HCT116 (cell line): ENCODE data around the gene SORCS2. TPM values are rescaled to one million over a fixed set of nuclear protein-coding genes. Genes with fewer than 3 reads are reported as not detected.

Source experiments
- ATAC-seq: fragments of 200-7000 bp; cut with Tn5 transposase; 2 replicates; pipeline ENCODE4 v1.9.1; 2020; ENCODE audit warnings: mild to moderate bottlenecking, moderate library complexity
- BruUV-seq: library from RNA; stranded (reverse); fragments of 400-500 nt; replicated peaks from 2 replicates; lab custom pipeline; 2021; lab: Mats Ljungman, UMichigan
- CTCF ChIA-PET: fragments of 300-600 bp; sonication (Branson Sonifier 250); formaldehyde crosslinking; loops from one replicate; lab custom pipeline; 2021; ENCODE audit warnings: antibody characterized with exemption; lab: Charles Lee
- POLR2A ChIA-PET: fragments of 300-600, 350-600 bp; sonication (Branson Sonifier 250); formaldehyde crosslinking; loops from one replicate; lab custom pipeline; 2021; ENCODE audit warnings: antibody characterized with exemption; lab: Charles Lee
- RAD21 ChIA-PET, 2 experiments: fragments of 300-600 bp; sonication (Branson Sonifier 250); formaldehyde crosslinking; loops; one replicate each; lab custom pipeline; 2023; ENCODE audit warnings: low total read pairs in 2 of 2; ENCODE audit not compliant: uncharacterized antibody in 2 of 2, unreplicated experiment in 2 of 2, low non-redundant PET in 1 of 2; lab: Charles Lee
- DNase-seq: peaks from one replicate; pipeline ENCODE4 v3.0.0-alpha.2; 2010; ENCODE audit warnings: low read depth, low spot score
- H2AFZ ChIP-seq: fragments of 200-600 bp; shearing (Covaris generic), sonication (generic); 2 replicates; pipeline ENCODE4 v1.6.1; 2017; ENCODE audit warnings: low read depth, mixed run types, mixed read lengths, antibody characterized with exemption, low read length; ENCODE audit not compliant: poor library complexity, severe bottlenecking
- H3K27ac ChIP-seq: 2 replicates; pipeline ENCODE4 v1.5.1; 2012; ENCODE audit warnings: low read depth, low read length
- H3K27me3 ChIP-seq: fragments of 200-600 bp; sonication (generic); 2 replicates; pipeline ENCODE4 v1.6.1; 2016; ENCODE audit warnings: mixed run types, low read length, mixed read lengths; ENCODE audit not compliant: insufficient read depth
- H3K36me3 ChIP-seq, 2 experiments: fragments of 200-500 bp in 1 of 2; fragments of 200-600 bp in 1 of 2; sonication (Bioruptor generic) in 1 of 2; sonication (generic) in 1 of 2; 2 replicates each; pipeline versions ENCODE4 v1.5.1 to v1.6.1; 2014 to 2016; ENCODE audit warnings: low read length in 2 of 2, inconsistent platforms in 1 of 2, mixed read lengths in 1 of 2, mixed run types in 1 of 2; ENCODE audit not compliant: insufficient read depth in 2 of 2, control insufficient read depth in 1 of 2
- H3K4me1 ChIP-seq, 2 experiments: fragments of 200-600 bp in 1 of 2; sonication (generic) in 1 of 2; 2 replicates each; pipeline versions ENCODE4 v1.5.1 to v1.6.1; 2012 to 2017; ENCODE audit warnings: low read length in 2 of 2, inconsistent platforms in 1 of 2, mild to moderate bottlenecking in 1 of 2, mixed read lengths in 1 of 2, mixed run types in 1 of 2, moderate library complexity in 1 of 2; ENCODE audit not compliant: insufficient read depth in 2 of 2, control insufficient read depth in 1 of 2
- H3K4me2 ChIP-seq: fragments of 200-600 bp; sonication (generic); 2 replicates; pipeline ENCODE4 v1.6.1; 2017; ENCODE audit warnings: mixed run types, low read length, mixed read lengths
- H3K4me3 ChIP-seq, 2 experiments: fragments of 200-600 bp in 1 of 2; sonication (generic) in 1 of 2; replicated peaks in 1 of 2; 2 replicates each; pipeline ENCODE4 v1.5.1; 2011 to 2016; ENCODE audit warnings: low read length in 2 of 2, control low read depth in 1 of 2, low read depth in 1 of 2, mild to moderate bottlenecking in 1 of 2, mixed read lengths in 1 of 2, mixed run types in 1 of 2
- H3K79me2 ChIP-seq: fragments of 200-600 bp; sonication (generic); 2 replicates; pipeline ENCODE4 v1.6.1; 2017; ENCODE audit warnings: mild to moderate bottlenecking, mixed run types, low read length, moderate library complexity, mixed read lengths; ENCODE audit not compliant: insufficient read depth
- H3K9ac ChIP-seq: fragments of 200-600 bp; sonication (generic); 2 replicates; pipeline ENCODE4 v1.6.1; 2016; ENCODE audit warnings: low read length, mixed read lengths
- H3K9me2 ChIP-seq: fragments of 200-600 bp; sonication (generic), shearing (Covaris generic); 2 replicates; pipeline ENCODE4 v1.6.1; 2017; ENCODE audit warnings: mixed run types, mild to moderate bottlenecking, moderate library complexity; ENCODE audit not compliant: insufficient read depth
- H3K9me3 ChIP-seq, 2 experiments: fragments of 200-500 bp in 1 of 2; fragments of 200-600 bp in 1 of 2; sonication (Bioruptor generic) in 1 of 2; sonication (generic) in 1 of 2; 2 replicates each; pipeline ENCODE4 v1.6.1; 2014 to 2017; ENCODE audit warnings: low read length in 2 of 2, mixed read lengths in 2 of 2, inconsistent platforms in 1 of 2, low read depth in 1 of 2, mild to moderate bottlenecking in 1 of 2, mixed run types in 1 of 2, moderate library complexity in 1 of 2; ENCODE audit not compliant: control insufficient read depth in 1 of 2, insufficient read depth in 1 of 2
- H4K20me1 ChIP-seq: fragments of 200-600 bp; sonication (generic), shearing (Covaris generic); 2 replicates; pipeline ENCODE4 v1.6.1; 2017; ENCODE audit warnings: mixed run types, mild to moderate bottlenecking, moderate library complexity; ENCODE audit not compliant: insufficient read depth
- ELF1 ChIP-seq: IDR thresholded peaks from 2 replicates; pipeline ENCODE4 v1.6.1; 2012; ENCODE audit warnings: low read depth, borderline replicate concordance
- EZH2phosphoT487 ChIP-seq: fragments of 200-600 bp; IDR thresholded peaks from 2 replicates; pipeline ENCODE4 v1.6.1; 2018; ENCODE audit warnings: antibody characterized with exemption, borderline replicate concordance
- JUND ChIP-seq: IDR thresholded peaks from 2 replicates; pipeline ENCODE4 v1.6.1; 2012
- POLR2A ChIP-seq: IDR thresholded peaks from 2 replicates; pipeline ENCODE4 v1.7.0; 2011; ENCODE audit warnings: borderline replicate concordance; ENCODE audit not compliant: insufficient read depth, insufficient read length; ENCODE audit errors: extremely low read depth
- RAD21 ChIP-seq: IDR thresholded peaks from 2 replicates; pipeline ENCODE4 v1.6.1; 2012; ENCODE audit warnings: low read depth, mild to moderate bottlenecking
- SIN3A ChIP-seq: IDR thresholded peaks from 2 replicates; pipeline ENCODE4 v1.6.1; 2012; ENCODE audit warnings: low read depth
- TCF7L2 ChIP-seq: IDR thresholded peaks from 2 replicates; pipeline ENCODE4 v1.7.0; 2011; ENCODE audit warnings: borderline replicate concordance, inconsistent platforms; ENCODE audit not compliant: insufficient read depth, insufficient read length; ENCODE audit errors: extremely low read depth
- YY1 ChIP-seq: IDR thresholded peaks from 2 replicates; pipeline ENCODE4 v1.6.1; 2011; ENCODE audit warnings: low read length, low read depth, moderate library complexity, mild to moderate bottlenecking; ENCODE audit not compliant: insufficient replicate concordance; ENCODE audit errors: extremely low read depth
- ZFX ChIP-seq: fragments of 450-650 bp; IDR thresholded peaks from 2 replicates; pipeline ENCODE4 v1.6.1; 2017
- intact Hi-C: fragments of 100-400 bp; cut with micrococcal nuclease; formaldehyde crosslinking; loops from 2 replicates; pipeline ENCODE4 v1.10.0; 2022
- total RNA-seq: library from RNA; stranded (reverse); gene quantifications from one replicate; pipeline ENCODE4 v1.2.1, GENCODE V29; 2021; ENCODE audit not compliant: unreplicated experiment
- TF ChIP-seq, protein P1 (sequence below), 3 experiments: fragments of 200-600 bp in 1 of 3; sonication (generic) in 1 of 3; IDR thresholded peaks in 2 of 3; conservative IDR thresholded peaks in 1 of 3; 2 replicates each; pipeline ENCODE4 v1.5.1; 2012 to 2017; ENCODE audit warnings: low read depth in 2 of 3, low read length in 2 of 3, antibody characterized with exemption in 1 of 3, borderline replicate concordance in 1 of 3, control low read depth in 1 of 3, mild to moderate bottlenecking in 1 of 3, mixed read lengths in 1 of 3, mixed run types in 1 of 3, moderate library complexity in 1 of 3; ENCODE audit not compliant: insufficient read depth in 1 of 3
- TF ChIP-seq, protein P2 (sequence below): IDR thresholded peaks from 2 replicates; pipeline ENCODE4 v1.6.1; 2012
- TF ChIP-seq, protein P3 (sequence below): IDR thresholded peaks from 2 replicates; pipeline ENCODE4 v1.6.1; 2012; ENCODE audit warnings: low read depth

SORCS2 gene
- total RNA-seq, 1 experiment from 2014 or later = 0.37 TPM

DNA sequence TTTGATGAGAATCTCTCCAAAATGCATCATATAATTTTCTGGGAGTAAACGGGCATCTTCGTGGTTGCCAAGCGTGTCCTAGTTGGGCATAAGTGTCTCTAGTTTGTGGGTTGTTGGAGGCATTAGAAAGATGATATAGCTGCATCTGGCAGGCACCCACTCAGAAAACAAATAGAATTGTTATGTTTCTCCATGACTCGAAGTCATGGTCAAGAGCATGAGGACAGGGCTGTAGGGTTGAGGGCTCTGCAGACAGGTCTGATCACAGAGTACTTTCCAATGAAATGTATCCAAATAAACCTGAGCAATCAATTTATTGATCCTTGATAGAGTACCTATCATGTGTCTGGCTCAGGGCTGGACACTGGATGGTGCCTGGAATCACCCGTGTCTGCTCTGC lies 82.7 kb downstream of the SORCS2 start:
- Histone ChIP-seq H3K9me2 (no peaks in the 10 kb centered on the region), H3K27me3 (peaks cover 27% of the 10 kb centered on the region; the same call in 1 of the 2 replicates), H3K9me3 (no peaks in the 10 kb centered on the region), H3K79me2 (no peaks in the 10 kb centered on the region), H3K4me1 (peaks cover 0 to 4% of the 10 kb centered on the region in 2 experiments; a peak in 1 of 4 replicates), H3K9ac (no peak overlapping the region), H3K27ac (no peak overlapping the region), H4K20me1 (no peaks in the 10 kb centered on the region), H2AFZ (no peak overlapping the region), H3K4me2 (no peak overlapping the region)
- DNase-seq = no peak
- ATAC-seq = no peak
- CTCF ChIA-PET = no interaction called here
- POLR2A ChIA-PET = no interaction called here
- intact Hi-C loops = no loop called here
- BruUV-seq = no TSS peak
- TF ChIP-seq EZH2phosphoT487 (no peak), ELF1 (no peak), SIN3A (no peak), ZFX (no peak), TCF7L2 (no peak), JUND (no peak), POLR2A (no peak), YY1 (no peak), RAD21 (no peak)
- TF ChIP-seq, protein P1, sequence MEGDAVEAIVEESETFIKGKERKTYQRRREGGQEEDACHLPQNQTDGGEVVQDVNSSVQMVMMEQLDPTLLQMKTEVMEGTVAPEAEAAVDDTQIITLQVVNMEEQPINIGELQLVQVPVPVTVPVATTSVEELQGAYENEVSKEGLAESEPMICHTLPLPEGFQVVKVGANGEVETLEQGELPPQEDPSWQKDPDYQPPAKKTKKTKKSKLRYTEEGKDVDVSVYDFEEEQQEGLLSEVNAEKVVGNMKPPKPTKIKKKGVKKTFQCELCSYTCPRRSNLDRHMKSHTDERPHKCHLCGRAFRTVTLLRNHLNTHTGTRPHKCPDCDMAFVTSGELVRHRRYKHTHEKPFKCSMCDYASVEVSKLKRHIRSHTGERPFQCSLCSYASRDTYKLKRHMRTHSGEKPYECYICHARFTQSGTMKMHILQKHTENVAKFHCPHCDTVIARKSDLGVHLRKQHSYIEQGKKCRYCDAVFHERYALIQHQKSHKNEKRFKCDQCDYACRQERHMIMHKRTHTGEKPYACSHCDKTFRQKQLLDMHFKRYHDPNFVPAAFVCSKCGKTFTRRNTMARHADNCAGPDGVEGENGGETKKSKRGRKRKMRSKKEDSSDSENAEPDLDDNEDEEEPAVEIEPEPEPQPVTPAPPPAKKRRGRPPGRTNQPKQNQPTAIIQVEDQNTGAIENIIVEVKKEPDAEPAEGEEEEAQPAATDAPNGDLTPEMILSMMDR (IDR thresholded peaks at IDR 0.05 in 2 of 3, conservative IDR thresholded peaks at IDR 0.05 in 1 of 3; ENCODE audit: borderline replicate concordance in 1 of 3, insufficient read depth in 1 of 3, low read depth in 2 of 3, low read length in 2 of 3) = no peak
- TF ChIP-seq, protein P2, sequence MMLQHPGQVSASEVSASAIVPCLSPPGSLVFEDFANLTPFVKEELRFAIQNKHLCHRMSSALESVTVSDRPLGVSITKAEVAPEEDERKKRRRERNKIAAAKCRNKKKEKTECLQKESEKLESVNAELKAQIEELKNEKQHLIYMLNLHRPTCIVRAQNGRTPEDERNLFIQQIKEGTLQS = no peak
- TF ChIP-seq, protein P3, sequence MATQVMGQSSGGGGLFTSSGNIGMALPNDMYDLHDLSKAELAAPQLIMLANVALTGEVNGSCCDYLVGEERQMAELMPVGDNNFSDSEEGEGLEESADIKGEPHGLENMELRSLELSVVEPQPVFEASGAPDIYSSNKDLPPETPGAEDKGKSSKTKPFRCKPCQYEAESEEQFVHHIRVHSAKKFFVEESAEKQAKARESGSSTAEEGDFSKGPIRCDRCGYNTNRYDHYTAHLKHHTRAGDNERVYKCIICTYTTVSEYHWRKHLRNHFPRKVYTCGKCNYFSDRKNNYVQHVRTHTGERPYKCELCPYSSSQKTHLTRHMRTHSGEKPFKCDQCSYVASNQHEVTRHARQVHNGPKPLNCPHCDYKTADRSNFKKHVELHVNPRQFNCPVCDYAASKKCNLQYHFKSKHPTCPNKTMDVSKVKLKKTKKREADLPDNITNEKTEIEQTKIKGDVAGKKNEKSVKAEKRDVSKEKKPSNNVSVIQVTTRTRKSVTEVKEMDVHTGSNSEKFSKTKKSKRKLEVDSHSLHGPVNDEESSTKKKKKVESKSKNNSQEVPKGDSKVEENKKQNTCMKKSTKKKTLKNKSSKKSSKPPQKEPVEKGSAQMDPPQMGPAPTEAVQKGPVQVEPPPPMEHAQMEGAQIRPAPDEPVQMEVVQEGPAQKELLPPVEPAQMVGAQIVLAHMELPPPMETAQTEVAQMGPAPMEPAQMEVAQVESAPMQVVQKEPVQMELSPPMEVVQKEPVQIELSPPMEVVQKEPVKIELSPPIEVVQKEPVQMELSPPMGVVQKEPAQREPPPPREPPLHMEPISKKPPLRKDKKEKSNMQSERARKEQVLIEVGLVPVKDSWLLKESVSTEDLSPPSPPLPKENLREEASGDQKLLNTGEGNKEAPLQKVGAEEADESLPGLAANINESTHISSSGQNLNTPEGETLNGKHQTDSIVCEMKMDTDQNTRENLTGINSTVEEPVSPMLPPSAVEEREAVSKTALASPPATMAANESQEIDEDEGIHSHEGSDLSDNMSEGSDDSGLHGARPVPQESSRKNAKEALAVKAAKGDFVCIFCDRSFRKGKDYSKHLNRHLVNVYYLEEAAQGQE = no peak
- TF ChIP-seq, all 23 proteins: peak for 0
- no peaks in the 10 kb centered on the region for H3K36me3 ChIP-seq
- RAD21 ChIA-PET = no interaction called here
- no peak overlapping the region for H3K4me3 ChIP-seq
